ENCODE results near the gene CDH19.

Gene CDH19

GRCh38 chr18:66603941-66604627 is at the start of gene CDH19:
CDH19 (minus strand) TSS chr18:66604090; CDS start chr18:66572204, 31,886 bp downstream.
- Histone ChIP-seq H3K27me3 (ENCODE audit: insufficient read depth, low read length) (no peaks in the 10 kb centered on the region), H3K79me2 (ENCODE audit: control insufficient read depth, insufficient read depth, low read length, unreplicated experiment) (no peaks in the 10 kb centered on the region), H3K27ac (ENCODE audit: low read depth, low read length) (no peak within 1 kb of the TSS), H3K36me3 (ENCODE audit: insufficient read depth, low read length) (no peaks in the 10 kb centered on the region), H2AFZ (ENCODE audit: low read length, unreplicated experiment) (no peak within 1 kb of the TSS), H3K4me1 (ENCODE audit: control insufficient read depth, insufficient read depth, low read length, unreplicated experiment) (no peaks in the 10 kb centered on the region), H3K4me3 (ENCODE audit: low read depth, low read length) (no peak within 1 kb of the TSS)

- H3K4me3 ChIP-seq (ENCODE audit: low read depth, low read length), result no peak overlapping the region
- no peak overlapping the region for H2AFZ ChIP-seq (ENCODE audit: low read length, unreplicated experiment)
- no peak overlapping the region for H3K27ac ChIP-seq (ENCODE audit: low read depth, low read length)
- H3K4me1 ChIP-seq (ENCODE audit: control insufficient read depth, insufficient read depth, low read length, unreplicated experiment), result no peaks in the 10 kb centered on the region
- no peaks in the 10 kb centered on the region for H3K79me2 ChIP-seq (ENCODE audit: control insufficient read depth, insufficient read depth, low read length, unreplicated experiment)
- no peaks in the 10 kb centered on the region for H3K27me3 ChIP-seq (ENCODE audit: insufficient read depth, low read length)
- no peaks in the 10 kb centered on the region for H3K36me3 ChIP-seq (ENCODE audit: insufficient read depth, low read length)
Observed at GRCh38 chr18:66647671-66648070, 43.8 kb upstream of the CDH19 start.

GRCh38 chr18:66646609-66647008 is 42.7 kb upstream of the CDH19 start:
- Histone ChIP-seq H3K36me3 (ENCODE audit: insufficient read depth, low read length) (no peaks in the 10 kb centered on the region), H3K27me3 (ENCODE audit: insufficient read depth, low read length) (no peaks in the 10 kb centered on the region), H3K4me1 (ENCODE audit: control insufficient read depth, insufficient read depth, low read length, unreplicated experiment) (no peaks in the 10 kb centered on the region), H3K4me3 (ENCODE audit: low read depth, low read length) (no peak overlapping the region), H3K27ac (ENCODE audit: low read depth, low read length) (no peak overlapping the region), H3K79me2 (ENCODE audit: control insufficient read depth, insufficient read depth, low read length, unreplicated experiment) (no peaks in the 10 kb centered on the region), H2AFZ (ENCODE audit: low read length, unreplicated experiment) (no peak overlapping the region)

- Histone ChIP-seq H3K27ac (ENCODE audit: low read depth, low read length) (no peak overlapping the region), H3K4me1 (ENCODE audit: control insufficient read depth, insufficient read depth, low read length, unreplicated experiment) (no peaks in the 10 kb centered on the region), H3K36me3 (ENCODE audit: insufficient read depth, low read length) (no peaks in the 10 kb centered on the region), H3K79me2 (ENCODE audit: control insufficient read depth, insufficient read depth, low read length, unreplicated experiment) (no peaks in the 10 kb centered on the region), H3K27me3 (ENCODE audit: insufficient read depth, low read length) (no peaks in the 10 kb centered on the region), H2AFZ (ENCODE audit: low read length, unreplicated experiment) (no peak overlapping the region), H3K4me3 (ENCODE audit: low read depth, low read length) (no peak overlapping the region)
Observed at GRCh38 chr18:66645983-66646382, 42.1 kb upstream of the CDH19 start.

GRCh38 chr18:66641056-66641455 is 37.2 kb upstream of the CDH19 start:
- H3K36me3 ChIP-seq (ENCODE audit: insufficient read depth, low read length), result no peaks in the 10 kb centered on the region
- H3K4me1 ChIP-seq (ENCODE audit: control insufficient read depth, insufficient read depth, low read length, unreplicated experiment), result peaks cover 4% of the 10 kb centered on the region
- no peak overlapping the region for H3K4me3 ChIP-seq (ENCODE audit: low read depth, low read length)
- no peaks in the 10 kb centered on the region for H3K27me3 ChIP-seq (ENCODE audit: insufficient read depth, low read length)
- H3K27ac ChIP-seq (ENCODE audit: low read depth, low read length), result no peak overlapping the region
- H3K79me2 ChIP-seq (ENCODE audit: control insufficient read depth, insufficient read depth, low read length, unreplicated experiment), result no peaks in the 10 kb centered on the region
- H2AFZ ChIP-seq (ENCODE audit: low read length, unreplicated experiment), result no peak overlapping the region

- Histone ChIP-seq H3K27ac (ENCODE audit: low read depth, low read length) (no peak overlapping the region), H3K27me3 (ENCODE audit: insufficient read depth, low read length) (no peaks in the 10 kb centered on the region), H3K79me2 (ENCODE audit: control insufficient read depth, insufficient read depth, low read length, unreplicated experiment) (no peaks in the 10 kb centered on the region), H3K4me3 (ENCODE audit: low read depth, low read length) (no peak overlapping the region), H2AFZ (ENCODE audit: low read length, unreplicated experiment) (no peak overlapping the region), H3K36me3 (ENCODE audit: insufficient read depth, low read length) (no peaks in the 10 kb centered on the region), H3K4me1 (ENCODE audit: control insufficient read depth, insufficient read depth, low read length, unreplicated experiment) (peaks cover 4% of the 10 kb centered on the region)
Observed at GRCh38 chr18:66640431-66640830, 36.5 kb upstream of the CDH19 start.

GRCh38 chr18:66638856-66639629 is 35.2 kb upstream of the CDH19 start:
- H3K4me1 ChIP-seq (ENCODE audit: control insufficient read depth, insufficient read depth, low read length, unreplicated experiment), result peaks cover 4% of the 10 kb centered on the region
- H3K4me3 ChIP-seq (ENCODE audit: low read depth, low read length), result no peak overlapping the region
- no peak overlapping the region for H2AFZ ChIP-seq (ENCODE audit: low read length, unreplicated experiment)
- no peak overlapping the region for H3K27ac ChIP-seq (ENCODE audit: low read depth, low read length)
- no peaks in the 10 kb centered on the region for H3K36me3 ChIP-seq (ENCODE audit: insufficient read depth, low read length)
- H3K27me3 ChIP-seq (ENCODE audit: insufficient read depth, low read length), result no peaks in the 10 kb centered on the region
- H3K79me2 ChIP-seq (ENCODE audit: control insufficient read depth, insufficient read depth, low read length, unreplicated experiment), result no peaks in the 10 kb centered on the region

- H3K4me3 ChIP-seq (ENCODE audit: low read depth, low read length), result no peak overlapping the region
- H3K4me1 ChIP-seq (ENCODE audit: control insufficient read depth, insufficient read depth, low read length, unreplicated experiment), result no peaks in the 10 kb centered on the region
- H3K79me2 ChIP-seq (ENCODE audit: control insufficient read depth, insufficient read depth, low read length, unreplicated experiment), result no peaks in the 10 kb centered on the region
- no peaks in the 10 kb centered on the region for H3K27me3 ChIP-seq (ENCODE audit: insufficient read depth, low read length)
- H3K27ac ChIP-seq (ENCODE audit: low read depth, low read length), result no peak overlapping the region
- H3K36me3 ChIP-seq (ENCODE audit: insufficient read depth, low read length), result no peaks in the 10 kb centered on the region
- no peak overlapping the region for H2AFZ ChIP-seq (ENCODE audit: low read length, unreplicated experiment)
Observed at GRCh38 chr18:66635342-66635741, 31.5 kb upstream of the CDH19 start.

- Histone ChIP-seq H3K79me2 (ENCODE audit: control insufficient read depth, insufficient read depth, low read length, unreplicated experiment) (no peaks in the 10 kb centered on the region), H3K4me1 (ENCODE audit: control insufficient read depth, insufficient read depth, low read length, unreplicated experiment) (no peaks in the 10 kb centered on the region), H3K27me3 (ENCODE audit: insufficient read depth, low read length) (no peaks in the 10 kb centered on the region), H3K4me3 (ENCODE audit: low read depth, low read length) (no peak overlapping the region), H2AFZ (ENCODE audit: low read length, unreplicated experiment) (no peak overlapping the region), H3K27ac (ENCODE audit: low read depth, low read length) (no peak overlapping the region), H3K36me3 (ENCODE audit: insufficient read depth, low read length) (no peaks in the 10 kb centered on the region)
Observed at GRCh38 chr18:66632756-66633155, 28.9 kb upstream of the CDH19 start.

- no peak overlapping the region for H2AFZ ChIP-seq (ENCODE audit: low read length, unreplicated experiment)
- no peaks in the 10 kb centered on the region for H3K79me2 ChIP-seq (ENCODE audit: control insufficient read depth, insufficient read depth, low read length, unreplicated experiment)
- no peaks in the 10 kb centered on the region for H3K4me1 ChIP-seq (ENCODE audit: control insufficient read depth, insufficient read depth, low read length, unreplicated experiment)
- H3K4me3 ChIP-seq (ENCODE audit: low read depth, low read length), result no peak overlapping the region
- no peaks in the 10 kb centered on the region for H3K27me3 ChIP-seq (ENCODE audit: insufficient read depth, low read length)
- no peak overlapping the region for H3K27ac ChIP-seq (ENCODE audit: low read depth, low read length)
- no peaks in the 10 kb centered on the region for H3K36me3 ChIP-seq (ENCODE audit: insufficient read depth, low read length)
Observed at GRCh38 chr18:66630831-66631230, 26.9 kb upstream of the CDH19 start.

GRCh38 chr18:66623821-66624220 is 19.9 kb upstream of the CDH19 start:
- H3K36me3 ChIP-seq (ENCODE audit: insufficient read depth, low read length), result no peaks in the 10 kb centered on the region
- H3K4me1 ChIP-seq (ENCODE audit: control insufficient read depth, insufficient read depth, low read length, unreplicated experiment), result no peaks in the 10 kb centered on the region
- no peak overlapping the region for H3K27ac ChIP-seq (ENCODE audit: low read depth, low read length)
- no peaks in the 10 kb centered on the region for H3K79me2 ChIP-seq (ENCODE audit: control insufficient read depth, insufficient read depth, low read length, unreplicated experiment)
- no peak overlapping the region for H3K4me3 ChIP-seq (ENCODE audit: low read depth, low read length)
- H3K27me3 ChIP-seq (ENCODE audit: insufficient read depth, low read length), result no peaks in the 10 kb centered on the region
- H2AFZ ChIP-seq (ENCODE audit: low read length, unreplicated experiment), result no peak overlapping the region
